HG02588 (cell line): ENCODE results near the gene AKT1.

Source experiments
- ATAC-seq: cut with Tn5 transposase; IDR thresholded peaks from one replicate; pipeline ENCODE4 v1.9.1; 2021; ENCODE audit warnings: mild to moderate bottlenecking, moderate library complexity; ENCODE audit not compliant: unreplicated experiment

AKT1 gene

GRCh38 chr14:104774453-104775072 lies 21.0 kb downstream of the AKT1 start:
- no peak for ATAC-seq

GRCh38 chr14:104773505-104774452 lies 21.8 kb downstream of the AKT1 start:
- ATAC-seq: no peak

DNA sequence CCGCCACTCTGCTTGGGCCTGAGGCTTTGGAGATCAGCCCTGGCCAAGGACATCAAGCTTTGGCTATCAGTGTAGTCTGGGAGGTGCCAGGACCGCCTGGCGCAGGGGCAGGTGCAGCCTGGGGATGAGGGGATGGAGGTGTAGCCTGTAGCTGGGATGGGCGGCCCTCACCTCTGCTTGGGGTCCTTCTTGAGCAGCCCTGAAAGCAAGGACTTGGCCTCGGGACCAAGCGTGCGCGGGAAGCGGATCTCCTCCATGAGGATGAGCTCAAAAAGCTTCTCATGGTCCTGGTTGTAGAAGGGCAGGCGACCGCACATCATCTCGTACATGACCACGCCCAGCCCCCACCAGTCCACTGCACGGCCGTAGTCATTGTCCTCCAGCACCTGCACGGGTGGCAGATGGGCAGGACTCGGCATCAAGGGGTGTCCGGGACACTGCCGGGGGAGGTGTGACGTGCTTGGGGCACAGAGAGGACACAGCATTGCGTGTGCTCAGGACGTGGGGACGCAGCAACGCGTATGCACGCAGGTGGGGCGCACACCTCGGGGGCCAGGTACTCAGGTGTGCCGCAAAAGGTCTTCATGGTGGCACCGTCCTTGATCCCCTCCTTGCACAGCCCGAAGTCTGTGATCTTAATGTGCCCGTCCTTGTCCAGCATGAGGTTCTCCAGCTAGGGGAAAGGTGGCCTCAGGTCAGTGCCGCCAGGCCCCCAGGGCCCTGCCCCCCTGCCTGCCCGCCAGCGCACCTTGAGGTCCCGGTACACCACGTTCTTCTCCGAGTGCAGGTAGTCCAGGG lies 22.6 kb downstream of the AKT1 start:
- ATAC-seq: no peak

DNA sequence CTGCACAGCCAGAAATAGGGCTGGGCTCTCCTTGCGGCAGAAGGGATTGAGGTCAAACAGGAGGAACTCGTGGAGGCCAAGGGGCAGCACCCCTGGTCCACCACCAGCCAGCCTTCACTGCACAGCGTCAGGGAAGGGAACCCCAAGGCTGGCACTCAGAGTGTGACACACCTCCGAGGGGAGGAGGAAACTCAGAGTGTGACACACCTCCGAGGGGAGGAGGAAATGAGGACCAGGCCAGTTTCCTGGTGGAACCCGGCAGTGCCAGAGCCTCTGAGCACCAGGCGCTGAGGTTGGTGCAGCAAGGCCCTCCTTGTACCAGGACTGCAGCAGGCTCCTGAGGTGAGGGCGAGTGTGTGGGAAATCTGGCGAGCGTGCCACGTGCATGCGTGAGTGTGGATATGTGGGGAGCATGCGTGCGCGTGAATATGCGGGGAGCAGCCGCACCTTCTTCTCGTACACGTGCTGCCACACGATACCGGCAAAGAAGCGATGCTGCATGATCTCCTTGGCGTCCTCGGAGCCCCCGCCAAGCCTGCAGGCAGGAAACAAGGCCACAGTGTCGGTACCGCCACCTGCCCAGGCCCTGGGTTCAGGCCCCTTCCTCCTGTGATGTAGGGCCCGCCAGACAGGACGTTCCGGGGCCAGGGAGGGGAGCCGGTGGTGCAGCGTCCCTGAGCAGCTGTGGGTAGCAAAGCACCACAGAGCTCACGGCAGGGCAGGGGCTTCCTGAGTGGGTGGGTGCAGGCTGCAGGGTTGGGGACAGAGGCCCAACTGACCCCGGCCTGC lies 23.4 kb downstream of the AKT1 start:
- no peak for ATAC-seq

DNA sequence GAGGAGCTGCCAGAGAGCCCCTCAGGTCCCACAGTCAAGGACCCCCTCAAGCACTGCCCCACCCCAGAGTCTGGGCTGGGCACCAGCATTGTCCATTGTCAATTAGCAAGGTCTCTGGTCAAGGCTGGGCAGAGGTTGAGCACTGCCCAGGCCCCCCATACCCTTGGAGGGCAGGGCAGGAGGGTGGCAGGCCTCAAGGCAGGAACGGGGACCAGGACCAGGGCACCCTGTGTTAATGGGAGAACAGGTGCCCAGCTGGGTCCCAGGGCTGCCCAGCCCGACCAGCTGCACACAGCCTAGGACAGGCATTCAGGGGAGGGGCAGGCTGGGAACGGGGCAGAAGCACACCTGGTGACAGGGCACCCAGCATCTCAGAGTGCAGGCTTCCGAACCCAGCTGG lies 24.2 kb downstream of the AKT1 start:
- no peak for ATAC-seq

DNA sequence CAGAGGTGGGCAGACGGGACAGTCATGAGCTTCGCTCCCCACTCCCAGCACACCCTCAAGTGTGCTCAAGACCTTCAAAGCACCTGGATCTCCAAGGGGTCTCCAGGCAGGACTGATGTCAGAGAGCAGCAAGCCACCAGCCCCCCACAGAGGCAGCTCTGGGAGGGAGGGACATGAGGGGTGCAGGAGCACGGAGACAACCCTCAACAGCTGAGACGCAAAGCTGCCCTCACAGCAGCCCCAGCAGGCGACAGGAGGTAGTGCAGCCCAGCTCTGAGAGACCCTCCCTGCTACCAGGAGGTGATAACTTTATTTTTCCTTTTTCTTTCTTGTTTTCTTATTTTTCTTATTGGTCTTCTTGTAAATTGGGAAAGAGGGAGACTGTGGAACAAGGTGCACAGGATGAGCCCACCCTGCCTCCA lies 24.7 kb downstream of the AKT1 start:
- no peak for ATAC-seq

- no peak for ATAC-seq
Observed at GRCh38 chr14:104770072-104770579, 25.4 kb downstream of the AKT1 start.

GRCh38 chr14:104769324-104770071 lies 26.1 kb downstream of the AKT1 start:
- ATAC-seq: no peak

DNA sequence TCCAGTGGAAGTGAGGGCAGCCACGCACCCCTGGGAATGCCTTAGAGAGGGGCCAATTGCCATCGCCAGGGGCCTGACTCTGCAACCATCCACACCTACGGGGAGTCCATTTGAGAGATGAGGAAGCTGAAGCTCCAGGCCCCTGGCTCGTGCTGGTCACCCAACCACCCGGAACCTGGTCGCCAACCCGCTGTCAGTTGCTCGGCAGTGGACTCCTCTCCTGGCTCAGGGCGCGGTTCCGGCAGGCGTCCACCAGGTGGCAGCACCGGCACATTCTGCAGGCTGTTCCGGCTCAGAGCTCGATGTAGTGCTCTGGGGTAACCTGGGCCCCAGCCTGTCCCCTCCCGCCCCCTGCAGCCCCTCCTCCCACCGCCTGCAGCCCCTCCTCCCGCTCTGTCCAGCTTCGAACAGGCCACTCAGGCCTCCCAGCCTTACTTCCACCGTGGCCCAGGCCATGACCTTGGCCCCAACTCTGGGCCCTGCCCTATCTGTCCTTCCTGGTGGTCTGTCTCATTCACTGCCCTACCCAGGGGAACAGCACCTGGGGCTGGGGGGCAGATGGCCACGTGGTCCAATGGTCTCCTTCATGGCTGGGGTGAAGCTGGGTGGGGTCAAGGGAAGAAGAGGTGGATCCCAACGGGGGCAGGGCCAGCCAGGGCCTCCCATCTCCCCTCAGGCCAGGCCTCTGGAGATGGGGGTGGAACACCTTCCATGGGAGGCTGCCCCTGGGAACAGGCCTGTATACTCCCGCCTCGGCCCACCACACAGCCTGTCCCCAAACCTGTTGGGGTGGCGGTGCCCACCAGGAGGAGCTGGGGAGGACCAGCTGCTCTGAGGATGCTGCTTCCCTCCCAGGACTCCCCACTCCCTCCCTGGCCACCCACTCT lies 26.9 kb downstream of the AKT1 start:
- peak; percentile 66 for ATAC-seq

- no peak for ATAC-seq
Observed at GRCh38 chr14:104767634-104767918, 28.0 kb downstream of the AKT1 start.

DNA sequence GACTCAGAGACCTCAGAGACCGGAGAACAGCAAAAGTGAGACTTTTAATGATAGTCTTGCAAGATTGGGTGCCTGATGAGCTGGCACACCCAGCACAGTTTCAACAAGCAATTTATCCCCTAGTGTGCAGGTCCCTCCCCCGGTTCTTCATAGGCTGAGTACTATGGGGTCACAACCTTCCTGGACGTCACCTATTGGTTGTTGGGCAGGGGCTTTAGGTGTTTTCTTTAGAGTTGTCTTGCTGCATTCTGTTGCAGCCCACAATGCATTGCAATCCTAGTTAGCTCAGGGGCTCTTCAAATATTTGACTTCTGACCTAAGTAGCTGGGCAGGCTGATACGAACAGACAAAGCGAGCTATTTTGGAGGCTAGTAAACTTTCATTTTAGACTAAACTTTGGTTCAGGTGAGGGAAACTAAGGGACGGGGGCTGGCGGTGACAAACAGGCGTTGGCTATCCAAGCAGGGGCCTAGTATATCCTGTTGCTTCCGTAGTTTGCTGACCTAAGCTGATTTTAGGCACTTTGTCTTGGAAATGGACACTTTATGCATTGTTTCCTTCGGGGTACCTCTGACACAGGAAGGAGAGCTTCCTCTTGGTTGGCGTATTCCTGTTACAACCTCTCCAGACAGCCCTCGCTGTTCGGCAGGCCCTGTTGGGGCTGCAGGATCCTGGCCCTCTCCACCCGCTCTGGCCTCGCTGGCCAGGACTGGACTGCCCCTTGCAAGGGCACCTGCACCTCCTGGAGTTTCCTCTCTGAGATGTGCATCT lies 28.5 kb downstream of the AKT1 start:
- no peak for ATAC-seq

DNA sequence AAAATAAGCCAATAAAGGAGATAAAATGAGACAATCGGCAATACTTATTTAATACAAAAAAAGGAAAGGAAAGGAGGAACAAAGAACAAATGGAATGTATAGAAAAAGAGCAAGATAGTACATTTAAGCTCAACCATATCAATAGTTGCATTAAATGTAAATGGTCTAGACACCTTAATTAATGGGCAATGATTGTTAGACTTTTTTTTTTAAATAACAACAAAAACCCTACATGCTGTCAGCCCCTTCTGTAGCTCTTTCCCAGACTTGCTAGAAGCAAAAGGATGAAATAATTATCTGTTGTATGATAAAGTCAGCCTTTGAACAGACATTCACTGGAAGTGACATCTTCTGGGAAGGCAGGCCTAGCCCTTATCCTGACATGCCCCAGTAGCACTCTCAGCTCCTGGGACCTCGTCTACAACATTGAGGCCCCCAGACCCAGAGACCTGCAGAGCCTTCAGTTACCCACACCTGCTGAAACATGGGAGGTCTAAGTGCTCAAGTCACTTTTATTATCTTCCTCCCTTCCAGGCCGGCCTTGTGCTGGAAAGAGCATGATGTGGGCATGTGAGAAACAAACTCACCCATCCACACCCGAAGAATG lies 29.2 kb downstream of the AKT1 start:
- ATAC-seq: no peak

DNA sequence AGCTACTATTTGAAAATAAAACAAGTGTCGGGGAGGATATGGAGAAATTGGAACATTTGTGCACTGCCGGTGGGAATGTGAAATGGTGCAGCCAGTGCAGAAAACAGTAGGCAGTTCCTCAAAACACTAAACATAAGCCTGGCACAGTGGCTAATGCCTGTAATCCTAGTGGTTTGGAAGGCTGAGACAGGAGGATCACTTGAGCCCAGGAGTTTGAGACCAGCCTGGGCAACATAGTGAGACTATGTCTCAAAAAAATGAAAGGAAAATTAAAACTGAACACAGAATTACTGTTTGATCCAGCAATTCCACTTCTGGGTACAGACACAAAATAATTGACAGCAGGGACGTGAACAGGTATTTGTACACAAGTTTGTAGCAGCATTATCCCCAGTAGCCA lies 30.0 kb downstream of the AKT1 start:
- no peak for ATAC-seq

GRCh38 chr14:104758981-104759969 lies 36.3 kb downstream of the AKT1 start:
- ATAC-seq: no peak

GRCh38 chr14:104757681-104758392 lies 37.7 kb downstream of the AKT1 start:
- ATAC-seq: no peak

DNA sequence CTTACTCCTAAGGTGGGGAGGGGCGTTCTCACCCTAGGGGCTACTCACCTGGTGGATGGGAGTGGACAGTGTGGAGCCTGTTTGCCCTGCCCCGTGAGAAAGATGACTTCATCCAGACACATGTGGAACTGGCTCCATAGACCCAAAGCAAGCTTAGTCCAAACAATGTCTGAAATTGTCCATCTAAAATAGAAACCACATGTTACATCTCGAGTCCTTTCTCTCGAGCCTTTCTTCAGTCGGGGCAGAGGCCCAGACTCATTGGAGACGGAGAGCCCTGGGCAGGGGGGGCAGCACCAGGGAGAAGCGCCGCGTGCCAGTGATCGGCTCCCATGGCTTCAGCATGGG lies 38.3 kb downstream of the AKT1 start:
- ATAC-seq: no peak
